DMS79 (cell line): Measurements from ENCODE around the gene CLEC3A.
"Not testable (repeated sequence)": the region's sequence is repeated elsewhere in the genome, so short reads cannot be mapped to it uniquely, and the experiment has no call there.

Experiments used
- DNase-seq: peaks from one replicate; lab custom pipeline; 2025; lab: John Stamatoyannopoulos, UW

CLEC3A gene

GRCh38 chr16:78022347-78023060 lies at the start of gene CLEC3A:
Gene CLEC3A (plus strand): TSS chr16:78022548. CDS start chr16:78022627, 79 bp downstream.
- DNase-seq, result no peak

- no peak for DNase-seq
Observed at GRCh38 chr16:77974883-77975282, 47.5 kb upstream of the CLEC3A start.

- no peak for DNase-seq
Observed at GRCh38 chr16:77975942-77976341, 46.4 kb upstream of the CLEC3A start.

DNA sequence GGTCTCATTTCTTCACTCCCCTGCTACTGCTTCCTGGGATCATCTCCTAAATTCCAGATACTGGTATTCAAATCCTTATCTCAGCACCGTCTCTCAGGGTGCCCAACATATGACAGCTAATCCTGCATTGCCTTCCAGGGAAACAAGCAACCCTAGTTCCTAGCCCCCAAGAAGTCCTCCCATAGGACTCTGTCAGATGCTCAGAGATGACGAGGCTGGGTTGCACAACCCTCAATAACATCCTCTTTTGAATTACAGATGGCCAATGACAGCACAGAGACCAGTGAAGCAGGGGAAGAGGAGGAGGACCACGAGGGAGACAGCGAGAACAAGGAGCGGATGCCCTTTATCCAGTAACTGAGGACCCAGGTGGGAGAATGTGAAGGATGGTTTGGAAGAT lies 45.0 kb upstream of the CLEC3A start:
- DNase-seq, result no peak

GRCh38 chr16:77985111-77985510 lies 37.2 kb upstream of the CLEC3A start:
- no peak for DNase-seq

DNA sequence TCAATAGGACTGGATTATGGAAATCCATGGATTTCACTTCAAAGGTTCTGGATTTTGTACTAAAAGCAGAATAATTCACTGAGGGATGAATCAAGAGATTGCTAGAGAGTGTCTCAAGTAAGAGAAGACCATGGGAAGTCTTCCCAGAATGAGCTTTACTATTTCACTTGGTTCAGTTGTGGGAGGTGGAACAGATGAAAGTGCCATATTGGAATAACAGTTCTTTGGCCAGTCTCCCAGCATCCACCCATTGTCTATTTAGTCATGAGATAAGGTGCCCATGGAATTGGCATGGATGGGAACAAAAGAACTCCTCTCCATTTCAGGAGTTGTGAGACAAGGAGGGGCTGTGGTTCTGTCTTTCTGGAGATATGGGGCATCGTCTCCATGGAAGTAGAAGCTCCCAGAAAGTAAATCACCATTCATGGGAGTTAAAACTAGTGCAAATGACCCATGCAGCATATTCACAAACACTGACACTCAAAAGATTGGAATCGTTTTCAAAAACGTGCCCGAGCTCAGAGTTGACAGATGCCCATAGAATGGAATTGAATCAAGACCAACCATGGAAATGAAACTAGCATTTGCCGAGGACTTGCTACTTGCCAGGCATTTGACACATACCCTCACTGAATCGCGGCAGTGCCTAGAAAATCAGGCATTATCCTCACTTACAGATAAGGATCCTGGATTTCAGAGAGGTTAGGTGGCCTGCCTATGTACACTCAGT lies 36.2 kb upstream of the CLEC3A start:
- no peak for DNase-seq

DNA sequence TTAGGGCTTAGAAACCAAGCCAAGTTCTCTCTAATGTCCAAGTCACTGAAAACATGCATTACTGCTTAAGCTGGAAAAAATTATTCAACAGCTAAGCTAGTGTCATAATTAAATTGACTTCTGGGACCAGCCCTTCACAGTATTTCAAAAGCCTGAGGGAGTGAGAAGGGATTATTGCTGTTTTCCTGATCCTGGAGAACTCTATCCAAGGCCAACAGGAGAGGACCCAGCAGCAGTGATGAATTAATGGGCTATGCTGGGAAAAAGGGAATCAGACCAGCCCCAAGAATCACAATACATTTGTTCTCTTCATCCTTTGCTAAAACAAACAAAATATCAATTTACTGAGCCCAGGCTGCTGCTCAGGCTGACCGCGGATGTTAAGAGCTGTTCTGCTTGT lies 34.5 kb upstream of the CLEC3A start:
- no peak for DNase-seq

DNA sequence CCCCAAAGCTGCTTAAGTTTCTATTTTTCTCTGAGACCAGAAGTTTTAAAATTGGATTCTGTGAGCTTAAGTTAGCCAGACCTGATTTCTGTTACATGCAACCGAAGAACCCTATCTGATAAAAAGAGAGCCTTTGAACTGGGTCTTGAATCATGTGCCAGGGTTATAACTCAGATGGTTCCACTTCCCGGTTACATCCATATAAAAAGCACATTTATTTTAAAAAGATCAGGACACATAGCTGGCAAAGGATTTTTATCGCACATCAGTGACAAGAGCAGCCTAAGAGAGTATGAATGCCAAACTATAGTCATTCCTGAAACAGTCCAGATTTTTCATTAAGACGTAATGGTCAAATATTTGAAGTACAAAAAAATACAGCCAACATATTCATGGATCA lies 32.5 kb upstream of the CLEC3A start:
- DNase-seq, result no peak

DNA sequence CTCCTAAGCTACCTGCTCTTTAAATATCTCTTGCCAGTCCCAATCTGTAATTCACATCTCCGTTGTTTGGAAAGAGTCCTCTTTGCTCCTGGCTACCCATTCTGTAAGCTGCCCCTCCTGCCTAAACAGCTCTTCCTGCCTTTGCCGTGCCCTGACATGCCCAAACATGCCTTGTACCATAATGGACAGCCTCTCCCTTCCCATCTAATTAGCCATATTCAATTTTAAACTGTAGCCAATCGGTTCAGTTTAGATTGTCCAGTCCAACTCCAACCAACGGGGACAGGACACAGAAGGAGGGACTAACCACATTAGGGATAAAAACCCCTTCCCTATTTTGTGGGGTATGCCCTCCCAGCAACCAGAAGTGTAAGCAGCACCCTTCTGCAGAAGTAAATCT lies 30.6 kb upstream of the CLEC3A start:
- DNase-seq, result no peak

- not testable (repeated sequence) for DNase-seq
Observed at GRCh38 chr16:77992381-77992780, 30.0 kb upstream of the CLEC3A start.

DNA sequence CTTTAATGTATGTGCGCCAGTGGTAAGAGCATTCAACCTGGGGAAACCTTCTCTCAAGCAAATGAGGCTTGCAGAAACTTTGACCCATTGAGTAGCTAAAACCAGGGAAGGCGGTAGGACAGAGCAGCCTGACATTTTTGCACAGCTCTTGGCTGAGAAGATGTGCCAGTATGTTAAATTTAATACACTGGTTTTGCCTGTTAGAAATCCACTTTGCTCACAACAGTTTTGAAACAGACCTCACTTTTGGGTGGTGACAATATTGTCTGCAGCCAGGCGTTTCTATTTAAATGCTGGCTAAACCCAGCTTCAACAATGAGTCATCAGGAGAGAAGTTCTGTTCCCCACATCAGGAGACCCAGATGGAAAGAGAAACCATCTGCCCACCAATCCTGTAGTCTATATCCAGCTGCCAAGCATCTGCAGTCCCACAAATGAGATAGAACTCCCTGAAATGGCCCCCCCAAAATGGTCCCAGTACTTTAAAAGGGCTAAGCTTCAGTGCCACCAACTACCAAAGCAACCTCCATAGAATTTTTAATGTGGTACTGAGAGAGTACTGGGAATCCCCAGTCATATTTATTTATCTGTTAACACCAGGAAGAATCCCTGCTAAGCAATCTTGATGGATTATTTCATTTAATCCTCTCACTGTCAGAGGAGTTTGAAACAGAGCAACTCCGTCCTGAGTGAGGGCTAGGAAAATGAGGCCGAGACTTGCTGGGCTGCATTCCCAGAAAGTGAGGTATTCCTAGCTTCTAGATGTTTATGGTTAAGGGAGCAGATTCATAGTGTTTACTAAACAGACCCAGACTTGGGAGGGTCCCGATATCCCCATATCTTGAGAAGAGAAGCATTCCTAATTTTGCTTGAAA lies 29.0 kb upstream of the CLEC3A start:
- no peak for DNase-seq

DNA sequence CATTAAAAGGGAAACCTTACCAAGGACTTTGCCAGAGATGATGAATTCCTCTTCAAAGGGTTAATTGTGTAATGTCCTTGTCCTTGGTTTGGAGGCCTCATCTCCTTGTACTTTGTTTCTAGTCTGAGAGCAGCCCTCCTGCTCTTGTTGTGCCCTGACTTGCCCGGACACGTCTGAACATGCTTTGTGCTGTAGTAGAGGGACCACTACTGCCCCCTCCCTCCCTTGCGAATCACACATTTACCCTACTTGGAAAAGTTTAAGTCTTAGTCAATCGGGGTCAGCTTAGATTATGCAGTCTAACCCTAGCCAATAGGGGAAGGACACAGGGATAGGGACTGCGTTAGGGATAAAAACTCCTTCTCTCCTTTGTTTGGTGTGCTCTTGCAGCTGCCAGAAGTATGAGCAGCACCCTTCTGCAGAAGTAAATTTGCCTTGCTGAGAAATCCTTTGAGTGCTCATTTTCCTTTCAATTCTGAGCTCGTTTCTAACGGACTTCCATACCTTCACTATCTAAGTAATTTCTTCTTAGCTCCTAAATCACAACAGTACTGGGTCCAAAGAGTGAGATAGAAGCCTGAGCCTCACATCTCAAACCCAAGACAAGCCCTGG lies 26.4 kb upstream of the CLEC3A start:
- DNase-seq, result no peak

GRCh38 chr16:77998350-77999023 lies 23.9 kb upstream of the CLEC3A start:
- DNase-seq, result no peak

DNA sequence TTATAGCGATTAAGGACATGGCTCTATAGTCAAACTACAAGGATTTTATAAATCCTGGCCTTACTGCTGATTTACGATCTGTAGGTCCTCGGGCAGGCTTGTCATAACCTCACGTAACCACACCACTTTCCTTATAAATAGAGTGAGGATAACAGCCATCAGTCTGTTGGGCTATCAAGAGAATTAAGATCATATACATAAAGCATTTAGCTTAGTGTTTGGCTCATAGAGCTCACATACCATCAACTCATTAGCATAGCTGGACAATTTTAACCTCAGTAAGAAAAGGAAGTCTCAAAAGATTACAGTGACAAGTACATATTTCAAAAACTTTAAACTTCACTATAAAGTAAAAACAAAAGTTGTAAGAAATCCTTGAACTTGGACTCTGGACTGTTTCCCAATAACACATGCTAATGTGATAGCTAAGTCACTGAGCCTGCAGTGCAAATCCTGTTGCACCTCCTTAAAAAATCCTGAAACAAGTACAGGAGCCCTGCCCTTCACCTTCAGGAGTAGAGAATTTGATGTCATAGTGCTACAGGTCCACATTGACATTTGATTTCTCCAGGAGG lies 20.8 kb upstream of the CLEC3A start:
- no peak for DNase-seq

DNA sequence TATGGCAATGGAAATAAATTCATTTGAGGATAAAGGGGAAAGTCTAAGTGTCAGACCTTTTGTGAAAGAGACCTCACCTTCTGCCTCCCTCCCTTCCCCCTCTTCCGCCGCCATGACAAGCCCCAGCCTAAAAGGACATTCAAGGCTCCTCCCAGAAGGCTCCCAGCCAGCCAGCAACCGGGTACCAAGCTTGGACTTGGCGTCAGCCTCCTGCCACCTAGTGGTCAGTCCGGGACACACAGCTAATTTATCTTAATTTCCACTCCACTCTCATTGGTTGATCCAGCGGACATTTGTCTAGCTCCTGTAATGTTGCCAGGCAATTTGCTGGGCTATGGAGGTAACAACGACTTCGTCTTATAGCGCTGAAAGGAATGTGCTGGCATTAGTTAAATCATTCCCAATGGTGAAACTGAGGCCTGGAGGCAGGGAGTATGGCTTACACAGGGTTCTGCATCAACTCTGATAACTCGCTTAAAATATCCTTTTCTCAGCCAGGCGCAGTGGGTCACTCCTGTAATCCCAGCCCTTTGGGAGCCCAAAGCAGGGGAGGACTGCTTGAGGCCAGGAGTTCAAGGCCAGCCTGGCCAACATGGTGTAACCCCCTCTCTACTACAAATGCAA lies 19.3 kb upstream of the CLEC3A start:
- peak; percentile 9 for DNase-seq

DNA sequence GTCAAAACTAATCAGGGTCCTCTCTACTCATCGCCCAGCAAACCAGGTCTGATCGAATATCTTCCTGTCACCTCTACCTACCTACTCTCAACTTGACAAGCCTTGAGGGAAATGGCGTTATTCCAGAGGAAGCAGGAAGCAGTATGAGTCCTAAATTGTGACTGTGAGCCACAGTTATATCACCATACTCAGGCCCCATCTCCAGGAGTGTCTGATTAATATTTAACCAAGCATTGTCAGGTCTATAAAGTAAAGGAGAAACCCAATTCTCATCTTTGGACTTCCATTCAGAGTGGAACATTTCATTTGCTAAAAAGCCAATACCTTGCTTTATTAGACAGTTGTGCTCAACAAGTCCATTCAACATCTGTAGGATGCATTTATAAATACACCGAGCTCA lies 17.8 kb upstream of the CLEC3A start:
- no peak for DNase-seq

- no peak for DNase-seq
Observed at GRCh38 chr16:78005881-78006280, 16.5 kb upstream of the CLEC3A start.

DNA sequence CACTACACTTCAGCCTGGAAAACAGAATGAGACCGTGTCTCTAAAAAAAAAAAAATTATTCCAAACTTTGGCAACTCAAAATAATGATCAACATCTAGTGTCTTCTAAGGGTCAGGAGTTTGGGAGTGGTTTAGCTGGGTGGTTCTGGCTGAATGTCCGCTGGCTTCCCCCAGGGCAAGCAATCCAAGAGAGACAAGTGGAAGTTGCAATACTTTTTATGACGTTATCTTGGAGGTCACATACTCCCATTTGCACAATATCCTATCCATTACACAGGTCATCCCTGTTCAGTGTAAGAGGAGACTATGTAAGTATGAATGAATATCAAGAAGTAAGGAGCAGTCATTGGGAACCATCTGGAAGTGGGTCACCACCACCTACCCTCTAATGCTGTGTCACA lies 15.2 kb upstream of the CLEC3A start:
- DNase-seq, result no peak

GRCh38 chr16:78024159-78024558 lies 1.8 kb downstream of the CLEC3A start:
- no peak for DNase-seq

- DNase-seq, result no peak
Observed at GRCh38 chr16:78025631-78026030, 3.3 kb downstream of the CLEC3A start.

- no peak for DNase-seq
Observed at GRCh38 chr16:78028018-78028417, 5.7 kb downstream of the CLEC3A start.
